ENCODE measurements around the gene NECAB2. TPM values are rescaled to one million over a fixed set of nuclear protein-coding genes. Genes with fewer than 3 reads are reported as not detected.

The NECAB2 gene
- polyA plus RNA-seq, 4 donors, result 0.18 to 5.9 TPM; not detected in 2

GRCh38 chr16:84021488-84021887, 53.4 kb downstream of the NECAB2 start:
- peaks cover 0 to 24% of the 10 kb centered on the region in 2 donors for H3K9me3 ChIP-seq (ENCODE audit: control insufficient read depth in 2 of 2, insufficient read depth in 1 of 2, low read depth in 1 of 2, low read length in 1 of 2)
- no peaks in the 10 kb centered on the region for H3K36me3 ChIP-seq (ENCODE audit: control insufficient read depth in 3 of 3, insufficient read depth in 2 of 3, low read depth in 1 of 3, low read length in 3 of 3)
- no peaks in the 10 kb centered on the region for H3K27me3 ChIP-seq (ENCODE audit: control insufficient read depth in 3 of 3, insufficient read depth in 3 of 3, low read length in 3 of 3)
- no peak overlapping the region for H3K27ac ChIP-seq (ENCODE audit: low read depth in 1 of 3, low read length in 2 of 3)
- WGBS, 3 donors, result 76 to 93% (median 89%) methylated on average over 5 of the region's 5 CpGs
- FAIRE-seq, result no peak
- no peak for DNase-seq
- peaks cover 0 to 7% (median 0%) of the 10 kb centered on the region in 3 donors for H3K4me1 ChIP-seq (ENCODE audit: control insufficient read depth in 3 of 3, insufficient read depth in 2 of 3, low read depth in 1 of 3, low read length in 2 of 3)
- H3K4me3 ChIP-seq (ENCODE audit: low read depth in 1 of 3, low read length in 3 of 3), result no peak overlapping the region

- H3K27me3 ChIP-seq (ENCODE audit: control insufficient read depth in 3 of 3, insufficient read depth in 3 of 3, low read length in 3 of 3), result no peaks in the 10 kb centered on the region
- H3K4me3 ChIP-seq (ENCODE audit: low read depth in 1 of 3, low read length in 3 of 3), result no peak overlapping the region
- 79 to 88% (median 83%) methylated on average over 11 of the region's 11 CpGs for WGBS, 3 donors
- FAIRE-seq (no peak), DNase-seq (no peak)
- peaks cover 0 to 24% of the 10 kb centered on the region in 2 donors for H3K9me3 ChIP-seq (ENCODE audit: control insufficient read depth in 2 of 2, insufficient read depth in 1 of 2, low read depth in 1 of 2, low read length in 1 of 2)
- H3K4me1 ChIP-seq (ENCODE audit: control insufficient read depth in 3 of 3, insufficient read depth in 2 of 3, low read depth in 1 of 3, low read length in 2 of 3), result peaks cover 0 to 7% (median 0%) of the 10 kb centered on the region in 3 donors
- no peaks in the 10 kb centered on the region for H3K36me3 ChIP-seq (ENCODE audit: control insufficient read depth in 3 of 3, insufficient read depth in 2 of 3, low read depth in 1 of 3, low read length in 3 of 3)
- H3K27ac ChIP-seq (ENCODE audit: low read depth in 1 of 3, low read length in 2 of 3), result no peak overlapping the region
These were observed 54.6 kb downstream of the NECAB2 start for GRCh38 chr16:84022644-84023043.

GRCh38 chr16:84024854-84025253, 56.8 kb downstream of the NECAB2 start:
- H3K27me3 ChIP-seq (ENCODE audit: control insufficient read depth in 3 of 3, insufficient read depth in 3 of 3, low read length in 3 of 3), result no peaks in the 10 kb centered on the region
- peaks cover 0 to 18% of the 10 kb centered on the region in 2 donors for H3K9me3 ChIP-seq (ENCODE audit: control insufficient read depth in 2 of 2, insufficient read depth in 1 of 2, low read depth in 1 of 2, low read length in 1 of 2)
- DNase-seq (no peak), FAIRE-seq (no peak)
- no peak overlapping the region for H3K27ac ChIP-seq (ENCODE audit: low read depth in 1 of 3, low read length in 2 of 3)
- H3K36me3 ChIP-seq (ENCODE audit: control insufficient read depth in 3 of 3, insufficient read depth in 2 of 3, low read depth in 1 of 3, low read length in 3 of 3), result no peaks in the 10 kb centered on the region
- 51 to 72% (median 72%) methylated on average over 9 of the region's 9 CpGs for WGBS, 3 donors
- H3K4me1 ChIP-seq (ENCODE audit: control insufficient read depth in 3 of 3, insufficient read depth in 2 of 3, low read depth in 1 of 3, low read length in 2 of 3), result peaks cover 0 to 7% (median 0%) of the 10 kb centered on the region in 3 donors
- H3K4me3 ChIP-seq (ENCODE audit: low read depth in 1 of 3, low read length in 3 of 3), result no peak overlapping the region

- Histone ChIP-seq H3K9me3 (ENCODE audit: control insufficient read depth in 2 of 2, insufficient read depth in 1 of 2, low read depth in 1 of 2, low read length in 1 of 2) (peaks cover 0 to 7% of the 10 kb centered on the region in 2 donors), H3K4me3 (ENCODE audit: low read depth in 1 of 3, low read length in 3 of 3) (no peak overlapping the region), H3K4me1 (ENCODE audit: control insufficient read depth in 3 of 3, insufficient read depth in 2 of 3, low read depth in 1 of 3, low read length in 2 of 3) (peaks cover 0 to 7% (median 0%) of the 10 kb centered on the region in 3 donors), H3K27ac (ENCODE audit: low read depth in 1 of 3, low read length in 2 of 3) (no peak overlapping the region), H3K36me3 (ENCODE audit: control insufficient read depth in 3 of 3, insufficient read depth in 2 of 3, low read depth in 1 of 3, low read length in 3 of 3) (no peaks in the 10 kb centered on the region), H3K27me3 (ENCODE audit: control insufficient read depth in 3 of 3, insufficient read depth in 3 of 3, low read length in 3 of 3) (no peaks in the 10 kb centered on the region)
- DNase-seq, result no peak
- 87 to 89% (median 88%) methylated on average over 10 of the region's 10 CpGs for WGBS, 3 donors
- no peak for FAIRE-seq
These were observed 58.6 kb downstream of the NECAB2 start for GRCh38 chr16:84026606-84027005.

GRCh38 chr16:84027625-84028024, 59.6 kb downstream of the NECAB2 start:
- no peak for FAIRE-seq
- peaks cover 0 to 7% (median 0%) of the 10 kb centered on the region in 3 donors for H3K4me1 ChIP-seq (ENCODE audit: control insufficient read depth in 3 of 3, insufficient read depth in 2 of 3, low read depth in 1 of 3, low read length in 2 of 3)
- 78 to 85% (median 82%) methylated on average over 15 of the region's 15 CpGs for WGBS, 3 donors

GRCh38 chr16:84029297-84030047, 61.4 kb downstream of the NECAB2 start:
- Histone ChIP-seq H3K9me3 (ENCODE audit: control insufficient read depth in 2 of 2, insufficient read depth in 1 of 2, low read depth in 1 of 2, low read length in 1 of 2) (no peaks in the 10 kb centered on the region), H3K4me3 (ENCODE audit: low read depth in 1 of 3, low read length in 3 of 3) (no peak overlapping the region), H3K27me3 (ENCODE audit: control insufficient read depth in 3 of 3, insufficient read depth in 3 of 3, low read length in 3 of 3) (no peaks in the 10 kb centered on the region), H3K27ac (ENCODE audit: low read depth in 1 of 3, low read length in 2 of 3) (no peak overlapping the region), H3K4me1 (ENCODE audit: control insufficient read depth in 3 of 3, insufficient read depth in 2 of 3, low read depth in 1 of 3, low read length in 2 of 3) (no peaks in the 10 kb centered on the region), H3K36me3 (ENCODE audit: control insufficient read depth in 3 of 3, insufficient read depth in 2 of 3, low read depth in 1 of 3, low read length in 3 of 3) (no peaks in the 10 kb centered on the region)
- no peak for DNase-seq
- 71 to 81% (median 71%) methylated on average over 14 of the region's 14 CpGs for WGBS, 3 donors
- no peak for FAIRE-seq

More at GRCh38 chr16:84027625-84028024, 59.6 kb downstream of the NECAB2 start:
- Histone ChIP-seq H3K4me3 (ENCODE audit: low read depth in 1 of 3, low read length in 3 of 3) (no peak overlapping the region), H3K27ac (ENCODE audit: low read depth in 1 of 3, low read length in 2 of 3) (no peak overlapping the region), H3K36me3 (ENCODE audit: control insufficient read depth in 3 of 3, insufficient read depth in 2 of 3, low read depth in 1 of 3, low read length in 3 of 3) (no peaks in the 10 kb centered on the region), H3K27me3 (ENCODE audit: control insufficient read depth in 3 of 3, insufficient read depth in 3 of 3, low read length in 3 of 3) (no peaks in the 10 kb centered on the region), H3K9me3 (ENCODE audit: control insufficient read depth in 2 of 2, insufficient read depth in 1 of 2, low read depth in 1 of 2, low read length in 1 of 2) (peaks cover 0 to 2% of the 10 kb centered on the region in 2 donors)
- no peak for DNase-seq

GRCh38 chr16:84031556-84031955, 63.5 kb downstream of the NECAB2 start:
- 77 to 81% (median 78%) methylated on average over 17 of the region's 17 CpGs for WGBS, 3 donors
- FAIRE-seq (no peak), DNase-seq (no peak)
- Histone ChIP-seq H3K4me3 (ENCODE audit: low read depth in 1 of 3, low read length in 3 of 3) (no peak overlapping the region), H3K9me3 (ENCODE audit: control insufficient read depth in 2 of 2, insufficient read depth in 1 of 2, low read depth in 1 of 2, low read length in 1 of 2) (peaks cover 0 to 5% of the 10 kb centered on the region in 2 donors), H3K27me3 (ENCODE audit: control insufficient read depth in 3 of 3, insufficient read depth in 3 of 3, low read length in 3 of 3) (no peaks in the 10 kb centered on the region), H3K27ac (ENCODE audit: low read depth in 1 of 3, low read length in 2 of 3) (no peak overlapping the region), H3K4me1 (ENCODE audit: control insufficient read depth in 3 of 3, insufficient read depth in 2 of 3, low read depth in 1 of 3, low read length in 2 of 3) (no peaks in the 10 kb centered on the region), H3K36me3 (ENCODE audit: control insufficient read depth in 3 of 3, insufficient read depth in 2 of 3, low read depth in 1 of 3, low read length in 3 of 3) (no peaks in the 10 kb centered on the region)

GRCh38 chr16:84032458-84033178, 64.6 kb downstream of the NECAB2 start:
- FAIRE-seq, result no peak
- H3K4me1 ChIP-seq (ENCODE audit: control insufficient read depth in 3 of 3, insufficient read depth in 2 of 3, low read depth in 1 of 3, low read length in 2 of 3), result no peaks in the 10 kb centered on the region

More at GRCh38 chr16:84032458-84033178, 64.6 kb downstream of the NECAB2 start:
- H3K27me3 ChIP-seq (ENCODE audit: control insufficient read depth in 3 of 3, insufficient read depth in 3 of 3, low read length in 3 of 3), result no peaks in the 10 kb centered on the region
- no peak for DNase-seq
- WGBS, 3 donors, result 62 to 76% (median 66%) methylated on average over 15 of the region's 15 CpGs
- H3K4me3 ChIP-seq (ENCODE audit: low read depth in 1 of 3, low read length in 3 of 3), result no peak overlapping the region
- peaks cover 0 to 5% of the 10 kb centered on the region in 2 donors for H3K9me3 ChIP-seq (ENCODE audit: control insufficient read depth in 2 of 2, insufficient read depth in 1 of 2, low read depth in 1 of 2, low read length in 1 of 2)
- no peaks in the 10 kb centered on the region for H3K36me3 ChIP-seq (ENCODE audit: control insufficient read depth in 3 of 3, insufficient read depth in 2 of 3, low read depth in 1 of 3, low read length in 3 of 3)
- H3K27ac ChIP-seq (ENCODE audit: low read depth in 1 of 3, low read length in 2 of 3), result no peak overlapping the region
